Measurements from ENCODE around the gene TOB2. TPM values are rescaled to one million over a fixed set of nuclear protein-coding genes. Genes with fewer than 3 reads are reported as not detected.

TOB2 gene
- total and polyA plus RNA-seq, 4 donors: 9.8 to 17.1 (median 12.3) TPM

- no peak overlapping the region for H3K9ac ChIP-seq (ENCODE audit: low read depth in 1 of 2, low read length in 2 of 2)
- H3K4me3 ChIP-seq (ENCODE audit: low read depth in 1 of 3, low read length in 3 of 3): no peak overlapping the region
- no peaks in the 10 kb centered on the region for H3K4me1 ChIP-seq (ENCODE audit: control insufficient read depth in 4 of 4, insufficient read depth in 4 of 4, low read length in 3 of 4)
- H3K27ac ChIP-seq (ENCODE audit: low read depth in 1 of 2, low read length in 2 of 2): no peak overlapping the region
- H3K36me3 ChIP-seq (ENCODE audit: control insufficient read depth in 4 of 4, insufficient read depth in 3 of 4, low read depth in 1 of 4, low read length in 3 of 4): peaks cover 0 to 8% (median 6%) of the 10 kb centered on the region in 4 donors
- H3K27me3 ChIP-seq (ENCODE audit: control insufficient read depth in 4 of 4, insufficient read depth in 4 of 4, low read length in 3 of 4): no peaks in the 10 kb centered on the region
- 88% methylated on average over 9 of the region's 9 CpGs for whole genome bisulfite sequencing
- no peak for DNase-seq (ENCODE audit: low spot score)
- no peaks in the 10 kb centered on the region for H3K9me3 ChIP-seq (ENCODE audit: control insufficient read depth in 4 of 4, low read length in 3 of 4)
- TF ChIP-seq, protein P1, sequence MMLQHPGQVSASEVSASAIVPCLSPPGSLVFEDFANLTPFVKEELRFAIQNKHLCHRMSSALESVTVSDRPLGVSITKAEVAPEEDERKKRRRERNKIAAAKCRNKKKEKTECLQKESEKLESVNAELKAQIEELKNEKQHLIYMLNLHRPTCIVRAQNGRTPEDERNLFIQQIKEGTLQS (IDR thresholded peaks at IDR 0.05): no peak
- TF ChIP-seq HNF4G (IDR thresholded peaks at IDR 0.05) (no peak), YY1 (IDR thresholded peaks at IDR 0.05) (no peak), RAD21 (IDR thresholded peaks at IDR 0.05) (no peak), NR2F2 (IDR thresholded peaks at IDR 0.05) (no peak), HNF4A (conservative IDR thresholded peaks at IDR 0.05) (no peak), JUND (IDR thresholded peaks at IDR 0.05) (no peak), TAF1 (conservative IDR thresholded peaks at IDR 0.05) (no peak), EGR1 (IDR thresholded peaks at IDR 0.05; ENCODE audit: low read depth in 2 of 2) (no peak)
- TF ChIP-seq, protein P2, sequence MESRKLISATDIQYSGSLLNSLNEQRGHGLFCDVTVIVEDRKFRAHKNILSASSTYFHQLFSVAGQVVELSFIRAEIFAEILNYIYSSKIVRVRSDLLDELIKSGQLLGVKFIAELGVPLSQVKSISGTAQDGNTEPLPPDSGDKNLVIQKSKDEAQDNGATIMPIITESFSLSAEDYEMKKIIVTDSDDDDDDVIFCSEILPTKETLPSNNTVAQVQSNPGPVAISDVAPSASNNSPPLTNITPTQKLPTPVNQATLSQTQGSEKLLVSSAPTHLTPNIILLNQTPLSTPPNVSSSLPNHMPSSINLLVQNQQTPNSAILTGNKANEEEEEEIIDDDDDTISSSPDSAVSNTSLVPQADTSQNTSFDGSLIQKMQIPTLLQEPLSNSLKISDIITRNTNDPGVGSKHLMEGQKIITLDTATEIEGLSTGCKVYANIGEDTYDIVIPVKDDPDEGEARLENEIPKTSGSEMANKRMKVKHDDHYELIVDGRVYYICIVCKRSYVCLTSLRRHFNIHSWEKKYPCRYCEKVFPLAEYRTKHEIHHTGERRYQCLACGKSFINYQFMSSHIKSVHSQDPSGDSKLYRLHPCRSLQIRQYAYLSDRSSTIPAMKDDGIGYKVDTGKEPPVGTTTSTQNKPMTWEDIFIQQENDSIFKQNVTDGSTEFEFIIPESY (IDR thresholded peaks at IDR 0.05): no peak
- TF ChIP-seq, protein P3, sequence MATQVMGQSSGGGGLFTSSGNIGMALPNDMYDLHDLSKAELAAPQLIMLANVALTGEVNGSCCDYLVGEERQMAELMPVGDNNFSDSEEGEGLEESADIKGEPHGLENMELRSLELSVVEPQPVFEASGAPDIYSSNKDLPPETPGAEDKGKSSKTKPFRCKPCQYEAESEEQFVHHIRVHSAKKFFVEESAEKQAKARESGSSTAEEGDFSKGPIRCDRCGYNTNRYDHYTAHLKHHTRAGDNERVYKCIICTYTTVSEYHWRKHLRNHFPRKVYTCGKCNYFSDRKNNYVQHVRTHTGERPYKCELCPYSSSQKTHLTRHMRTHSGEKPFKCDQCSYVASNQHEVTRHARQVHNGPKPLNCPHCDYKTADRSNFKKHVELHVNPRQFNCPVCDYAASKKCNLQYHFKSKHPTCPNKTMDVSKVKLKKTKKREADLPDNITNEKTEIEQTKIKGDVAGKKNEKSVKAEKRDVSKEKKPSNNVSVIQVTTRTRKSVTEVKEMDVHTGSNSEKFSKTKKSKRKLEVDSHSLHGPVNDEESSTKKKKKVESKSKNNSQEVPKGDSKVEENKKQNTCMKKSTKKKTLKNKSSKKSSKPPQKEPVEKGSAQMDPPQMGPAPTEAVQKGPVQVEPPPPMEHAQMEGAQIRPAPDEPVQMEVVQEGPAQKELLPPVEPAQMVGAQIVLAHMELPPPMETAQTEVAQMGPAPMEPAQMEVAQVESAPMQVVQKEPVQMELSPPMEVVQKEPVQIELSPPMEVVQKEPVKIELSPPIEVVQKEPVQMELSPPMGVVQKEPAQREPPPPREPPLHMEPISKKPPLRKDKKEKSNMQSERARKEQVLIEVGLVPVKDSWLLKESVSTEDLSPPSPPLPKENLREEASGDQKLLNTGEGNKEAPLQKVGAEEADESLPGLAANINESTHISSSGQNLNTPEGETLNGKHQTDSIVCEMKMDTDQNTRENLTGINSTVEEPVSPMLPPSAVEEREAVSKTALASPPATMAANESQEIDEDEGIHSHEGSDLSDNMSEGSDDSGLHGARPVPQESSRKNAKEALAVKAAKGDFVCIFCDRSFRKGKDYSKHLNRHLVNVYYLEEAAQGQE (IDR thresholded peaks at IDR 0.05): no peak
- TF ChIP-seq, protein P4, sequence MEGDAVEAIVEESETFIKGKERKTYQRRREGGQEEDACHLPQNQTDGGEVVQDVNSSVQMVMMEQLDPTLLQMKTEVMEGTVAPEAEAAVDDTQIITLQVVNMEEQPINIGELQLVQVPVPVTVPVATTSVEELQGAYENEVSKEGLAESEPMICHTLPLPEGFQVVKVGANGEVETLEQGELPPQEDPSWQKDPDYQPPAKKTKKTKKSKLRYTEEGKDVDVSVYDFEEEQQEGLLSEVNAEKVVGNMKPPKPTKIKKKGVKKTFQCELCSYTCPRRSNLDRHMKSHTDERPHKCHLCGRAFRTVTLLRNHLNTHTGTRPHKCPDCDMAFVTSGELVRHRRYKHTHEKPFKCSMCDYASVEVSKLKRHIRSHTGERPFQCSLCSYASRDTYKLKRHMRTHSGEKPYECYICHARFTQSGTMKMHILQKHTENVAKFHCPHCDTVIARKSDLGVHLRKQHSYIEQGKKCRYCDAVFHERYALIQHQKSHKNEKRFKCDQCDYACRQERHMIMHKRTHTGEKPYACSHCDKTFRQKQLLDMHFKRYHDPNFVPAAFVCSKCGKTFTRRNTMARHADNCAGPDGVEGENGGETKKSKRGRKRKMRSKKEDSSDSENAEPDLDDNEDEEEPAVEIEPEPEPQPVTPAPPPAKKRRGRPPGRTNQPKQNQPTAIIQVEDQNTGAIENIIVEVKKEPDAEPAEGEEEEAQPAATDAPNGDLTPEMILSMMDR (IDR thresholded peaks at IDR 0.05; ENCODE audit: low read depth, low read length, missing input control): no peak
These were observed 20.8 kb downstream of the TOB2 start for GRCh38 chr22:41425660-41426365.

DNA sequence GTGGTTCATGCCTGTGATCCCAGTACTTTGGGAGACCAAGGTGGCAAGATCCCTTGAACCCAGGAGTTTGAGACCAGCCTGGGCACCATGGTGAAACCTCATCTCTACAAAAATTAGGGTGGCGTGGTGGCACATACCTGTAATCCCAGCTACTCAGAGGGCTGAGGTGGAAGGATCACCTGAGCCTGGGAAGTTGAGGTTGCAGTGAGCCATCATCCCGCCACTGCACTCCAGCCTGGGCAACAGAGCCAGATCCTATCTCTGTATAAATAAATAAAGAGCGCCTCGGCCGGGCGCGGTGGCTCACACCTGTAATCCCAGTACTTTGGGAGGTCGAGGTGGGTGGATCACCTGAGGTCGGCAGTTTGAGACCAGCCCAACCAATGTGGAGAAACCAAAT lies 27.9 kb downstream of the TOB2 start:
- DNase-seq (ENCODE audit: low spot score): no peak
- 63% methylated on average over 9 of the region's 9 CpGs for WGBS
- Histone ChIP-seq H3K27me3 (ENCODE audit: control insufficient read depth in 4 of 4, insufficient read depth in 4 of 4, low read length in 3 of 4) (no peaks in the 10 kb centered on the region), H3K27ac (ENCODE audit: low read depth in 1 of 2, low read length in 2 of 2) (peak overlapping the region in 1 of 2 donors; percentile 90), H3K4me3 (ENCODE audit: low read depth in 1 of 3, low read length in 3 of 3) (no peak overlapping the region), H3K4me1 (ENCODE audit: control insufficient read depth in 4 of 4, insufficient read depth in 4 of 4, low read length in 3 of 4) (peaks cover 12 to 43% (median 34%) of the 10 kb centered on the region in 4 donors), H3K36me3 (ENCODE audit: control insufficient read depth in 4 of 4, insufficient read depth in 3 of 4, low read depth in 1 of 4, low read length in 3 of 4) (peaks cover 0 to 5% (median 0%) of the 10 kb centered on the region in 4 donors), H3K9ac (ENCODE audit: low read depth in 1 of 2, low read length in 2 of 2) (no peak overlapping the region), H3K9me3 (ENCODE audit: control insufficient read depth in 4 of 4, low read length in 3 of 4) (no peaks in the 10 kb centered on the region)
- TF ChIP-seq HNF4G (IDR thresholded peaks at IDR 0.05) (no peak), RXRA (IDR thresholded peaks at IDR 0.05) (no peak), JUND (IDR thresholded peaks at IDR 0.05) (no peak), EGR1 (IDR thresholded peaks at IDR 0.05; ENCODE audit: low read depth in 2 of 2) (no peak), RAD21 (IDR thresholded peaks at IDR 0.05) (no peak)
- TF ChIP-seq, protein P1 (IDR thresholded peaks at IDR 0.05): no peak
- TF ChIP-seq, protein P4 (IDR thresholded peaks at IDR 0.05; ENCODE audit: low read depth, low read length, missing input control): no peak

Measured in liver (tissue), 9 donors.